Measurements from ENCODE around the gene TMEM125.

TMEM125 gene

DNA sequence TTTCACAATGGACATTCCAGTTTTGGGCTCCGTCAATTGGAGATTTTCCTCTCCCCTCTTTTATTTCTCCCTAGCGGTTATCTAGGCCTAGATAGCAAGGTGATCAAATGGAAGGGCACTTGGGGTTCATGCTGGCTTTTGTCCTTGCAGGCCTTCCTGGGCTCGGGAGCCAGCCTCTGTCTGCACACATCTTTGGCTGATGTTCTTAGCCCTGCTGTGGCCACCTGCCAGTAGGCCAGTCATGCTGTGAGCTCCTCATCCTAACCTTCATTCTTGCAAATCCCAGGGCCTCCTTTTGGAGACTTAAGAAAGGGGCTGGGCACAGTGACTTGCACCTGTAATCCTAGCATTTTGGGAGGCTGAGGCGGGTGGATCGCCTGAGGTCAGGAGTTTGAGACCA, 44.5 kb downstream of the TMEM125 start:
- TF ChIP-seq, protein P1, sequence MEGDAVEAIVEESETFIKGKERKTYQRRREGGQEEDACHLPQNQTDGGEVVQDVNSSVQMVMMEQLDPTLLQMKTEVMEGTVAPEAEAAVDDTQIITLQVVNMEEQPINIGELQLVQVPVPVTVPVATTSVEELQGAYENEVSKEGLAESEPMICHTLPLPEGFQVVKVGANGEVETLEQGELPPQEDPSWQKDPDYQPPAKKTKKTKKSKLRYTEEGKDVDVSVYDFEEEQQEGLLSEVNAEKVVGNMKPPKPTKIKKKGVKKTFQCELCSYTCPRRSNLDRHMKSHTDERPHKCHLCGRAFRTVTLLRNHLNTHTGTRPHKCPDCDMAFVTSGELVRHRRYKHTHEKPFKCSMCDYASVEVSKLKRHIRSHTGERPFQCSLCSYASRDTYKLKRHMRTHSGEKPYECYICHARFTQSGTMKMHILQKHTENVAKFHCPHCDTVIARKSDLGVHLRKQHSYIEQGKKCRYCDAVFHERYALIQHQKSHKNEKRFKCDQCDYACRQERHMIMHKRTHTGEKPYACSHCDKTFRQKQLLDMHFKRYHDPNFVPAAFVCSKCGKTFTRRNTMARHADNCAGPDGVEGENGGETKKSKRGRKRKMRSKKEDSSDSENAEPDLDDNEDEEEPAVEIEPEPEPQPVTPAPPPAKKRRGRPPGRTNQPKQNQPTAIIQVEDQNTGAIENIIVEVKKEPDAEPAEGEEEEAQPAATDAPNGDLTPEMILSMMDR (IDR thresholded peaks at IDR 0.05; ENCODE audit: low read depth, low read length, missing control alignments), result no peak
- H3K4me3 ChIP-seq (replicated peaks; ENCODE audit: low read depth, low read length), result no peak overlapping the region
- DNase-seq (ENCODE audit: extremely low read depth, low read depth), result no peak

DNA sequence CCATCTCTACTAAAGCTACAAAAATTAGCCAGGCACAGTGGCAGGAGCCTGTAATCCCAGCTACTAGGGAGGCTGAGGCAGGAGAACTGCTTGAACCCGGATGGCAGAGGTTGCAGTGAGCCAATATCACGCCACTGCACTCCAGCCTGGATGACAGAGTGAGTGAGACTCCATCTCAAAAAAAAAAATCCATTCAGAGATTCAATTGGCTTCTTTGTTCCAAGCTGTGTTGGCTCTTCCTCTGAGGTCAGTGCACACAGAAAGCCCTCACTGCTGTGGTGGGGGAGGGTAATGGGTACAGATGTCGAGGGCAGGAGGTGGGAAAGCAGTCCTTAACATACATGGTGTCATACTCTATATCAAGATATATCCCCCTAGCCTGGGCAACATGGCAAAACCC, 45.7 kb downstream of the TMEM125 start:
- TF ChIP-seq, protein P1 (IDR thresholded peaks at IDR 0.05; ENCODE audit: low read depth, low read length, missing control alignments), result no peak
- no peak overlapping the region for H3K4me3 ChIP-seq (replicated peaks; ENCODE audit: low read depth, low read length)
- no peak for DNase-seq (ENCODE audit: extremely low read depth, low read depth)

DNA sequence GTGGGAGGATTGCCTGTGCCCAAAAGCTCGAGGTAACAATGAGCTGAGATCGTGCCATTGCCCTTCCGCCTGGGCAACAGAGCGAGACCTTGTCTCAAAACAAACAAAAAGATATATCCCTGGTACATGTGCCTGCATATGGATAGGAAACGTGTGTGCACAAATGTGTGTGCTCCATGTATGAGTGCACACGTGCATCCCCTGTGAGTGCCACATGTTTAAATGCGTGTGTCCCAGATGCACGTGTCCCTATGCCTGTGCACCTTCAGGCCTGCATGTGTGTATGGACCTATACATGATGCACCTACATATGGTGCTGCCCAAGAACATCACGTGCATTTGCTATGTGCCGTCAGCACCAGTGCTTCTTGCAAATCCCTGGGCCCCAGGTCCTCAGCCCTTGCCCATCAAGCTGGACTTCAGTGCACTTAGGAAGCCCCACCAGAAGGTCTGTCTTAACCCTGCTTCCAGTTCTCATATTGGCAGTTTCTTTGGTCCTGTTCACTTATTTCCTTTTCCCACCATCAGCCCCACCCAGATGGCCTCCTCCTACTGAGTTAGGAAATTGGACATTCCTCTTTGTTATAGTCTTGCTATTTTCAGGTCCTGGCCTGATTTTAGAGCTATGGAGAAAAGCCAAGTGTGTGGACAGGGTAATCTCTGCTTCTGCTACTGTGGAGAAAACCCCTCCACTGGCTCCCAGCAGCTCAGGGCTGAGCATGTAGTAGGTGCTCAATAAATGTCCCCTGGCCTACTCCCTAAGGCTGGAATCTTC, 46.4 kb downstream of the TMEM125 start:
- no peak overlapping the region for H3K4me3 ChIP-seq (replicated peaks; ENCODE audit: low read depth, low read length)
- DNase-seq (ENCODE audit: extremely low read depth, low read depth), result no peak
- TF ChIP-seq, protein P1 (IDR thresholded peaks at IDR 0.05; ENCODE audit: low read depth, low read length, missing control alignments), result no peak

DNA sequence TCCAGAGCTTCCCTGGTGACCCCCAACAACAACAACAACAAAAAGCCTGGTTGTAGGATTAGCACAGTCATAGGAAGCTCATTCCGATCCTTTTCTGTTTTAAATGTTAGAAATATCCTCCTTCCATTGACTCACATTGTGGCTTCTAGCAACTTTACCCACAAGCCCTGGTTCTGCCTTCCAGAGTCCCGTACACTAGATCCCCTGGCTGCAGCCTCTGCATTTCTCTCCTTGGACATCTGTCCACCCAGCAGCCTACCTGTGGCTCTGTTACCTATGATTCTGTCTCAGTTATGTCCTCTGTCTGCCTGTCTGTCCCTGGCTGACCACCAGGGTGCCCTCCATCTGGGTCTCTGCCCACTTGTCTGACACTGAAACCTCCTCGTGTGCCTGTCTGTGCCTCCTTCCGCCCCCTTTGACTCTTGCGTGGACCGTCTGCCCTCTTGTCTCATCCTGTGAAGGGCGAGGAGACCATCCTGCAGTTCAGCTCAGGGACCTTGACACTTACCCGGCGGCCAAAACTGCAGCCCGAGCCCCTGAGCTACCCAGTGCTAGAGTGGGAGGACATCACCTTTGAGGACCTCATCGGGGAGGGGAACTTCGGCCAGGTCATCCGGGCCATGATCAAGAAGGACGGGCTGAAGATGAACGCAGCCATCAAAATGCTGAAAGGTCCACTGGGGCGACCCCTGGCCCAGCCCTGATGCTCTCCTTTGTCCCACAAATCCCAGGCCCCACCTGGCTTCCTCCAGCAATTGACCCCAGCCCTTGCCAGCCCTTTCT, 47.1 kb downstream of the TMEM125 start:
- no peak overlapping the region for H3K4me3 ChIP-seq (replicated peaks; ENCODE audit: low read depth, low read length)
- DNase-seq (ENCODE audit: extremely low read depth, low read depth), result no peak
- TF ChIP-seq, protein P1 (IDR thresholded peaks at IDR 0.05; ENCODE audit: low read depth, low read length, missing control alignments), result no peak

DNA sequence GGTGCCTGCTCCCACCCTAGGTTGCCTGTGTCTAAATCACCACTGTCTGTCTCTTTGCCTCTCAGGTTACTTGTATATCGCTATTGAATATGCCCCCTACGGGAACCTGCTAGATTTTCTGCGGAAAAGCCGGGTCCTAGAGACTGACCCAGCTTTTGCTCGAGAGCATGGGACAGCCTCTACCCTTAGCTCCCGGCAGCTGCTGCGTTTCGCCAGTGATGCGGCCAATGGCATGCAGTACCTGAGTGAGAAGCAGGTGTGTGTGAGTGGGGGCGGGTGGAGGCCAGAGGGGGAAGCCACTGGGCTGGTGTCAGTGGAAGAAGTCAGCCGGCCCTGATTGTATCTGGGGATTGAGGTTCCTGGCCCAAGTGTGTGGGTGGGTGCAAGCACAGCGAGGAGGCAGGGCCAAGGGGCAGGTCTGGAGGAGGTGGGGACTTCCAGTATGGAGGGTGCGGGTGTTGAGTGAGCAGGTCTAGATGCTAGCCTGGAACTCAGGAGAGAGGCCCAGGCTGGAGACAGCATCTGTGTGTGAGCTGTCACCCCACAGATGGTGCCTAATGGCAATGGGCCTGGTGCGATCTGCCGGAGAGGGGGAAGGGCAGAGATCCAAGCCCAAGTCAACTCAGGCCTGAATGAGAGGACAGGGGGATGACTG, 48.2 kb downstream of the TMEM125 start:
- no peak overlapping the region for H3K4me3 ChIP-seq (replicated peaks; ENCODE audit: low read depth, low read length)
- TF ChIP-seq, protein P1 (IDR thresholded peaks at IDR 0.05; ENCODE audit: low read depth, low read length, missing control alignments), result no peak
- DNase-seq (ENCODE audit: extremely low read depth, low read depth), result no peak

DNA sequence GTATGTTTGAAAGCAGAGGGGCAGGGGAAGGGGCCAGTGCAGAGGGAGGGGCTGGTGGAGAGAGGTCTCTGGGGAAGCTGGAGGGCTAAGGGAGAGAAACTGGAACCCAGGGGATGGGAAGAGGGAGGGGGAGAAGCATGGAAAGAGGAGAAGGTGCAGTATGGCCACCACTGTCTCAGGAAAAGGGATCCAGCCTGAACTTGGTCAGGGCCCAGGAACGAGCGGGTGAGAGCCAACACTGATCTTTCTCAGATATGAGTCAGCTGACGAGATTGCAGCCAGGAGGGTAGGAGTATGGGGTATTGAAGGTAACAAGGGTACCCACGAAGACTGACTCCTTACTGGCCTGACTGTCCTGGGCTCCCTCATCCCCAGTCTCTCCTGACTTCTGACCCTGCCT, 49.0 kb downstream of the TMEM125 start:
- DNase-seq (ENCODE audit: extremely low read depth, low read depth), result no peak
- H3K4me3 ChIP-seq (replicated peaks; ENCODE audit: low read depth, low read length), result no peak overlapping the region
- TF ChIP-seq, protein P1 (IDR thresholded peaks at IDR 0.05; ENCODE audit: low read depth, low read length, missing control alignments), result no peak
